Measurements from ENCODE around the gene MTMR3. TPM values are rescaled to one million over a fixed set of nuclear protein-coding genes. Genes with fewer than 3 reads are reported as not detected.
A peak's percentile ranks its signal among the peaks of the same experiment; 100 is the strongest.

Gene MTMR3
- total and polyA plus RNA-seq, 8 donors = 15.5 to 32.5 (median 20.2) TPM

DNA sequence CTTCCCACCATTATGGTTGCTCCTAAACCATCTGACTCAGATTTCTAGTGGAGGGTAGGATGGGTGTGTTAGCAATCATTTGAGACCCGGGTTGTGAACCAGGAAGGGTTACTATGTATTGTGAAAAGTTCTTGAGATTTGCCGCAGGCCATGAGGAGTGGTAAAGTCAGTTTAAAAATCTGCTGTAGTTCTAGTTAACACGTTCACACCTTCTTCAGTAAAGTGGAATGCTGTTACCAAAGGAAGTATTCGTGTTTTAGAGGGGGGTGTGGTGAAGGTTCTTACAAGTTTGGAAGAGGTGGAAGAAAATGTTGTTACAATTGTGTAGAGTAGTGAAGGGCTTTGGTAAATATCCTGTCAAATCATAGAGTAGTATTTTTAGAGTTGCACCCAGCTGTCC is 2.6 kb downstream of the MTMR3 start:
- no peak for FAIRE-seq
- Histone ChIP-seq H3K27ac (no peak overlapping the region), H3K4me1 (peaks cover 10 to 43% (median 26%) of the 10 kb centered on the region in 3 donors), H3K4me3 (no peak overlapping the region), H3K36me3 (no peaks in the 10 kb centered on the region), H3K9me3 (no peaks in the 10 kb centered on the region), H3K27me3 (no peaks in the 10 kb centered on the region)
- DNase-seq = no peak
- 67 to 71% methylated on average over 4 of the region's 4 CpGs for WGBS, 2 donors
- no peak for ATAC-seq
- TF ChIP-seq, protein P1, sequence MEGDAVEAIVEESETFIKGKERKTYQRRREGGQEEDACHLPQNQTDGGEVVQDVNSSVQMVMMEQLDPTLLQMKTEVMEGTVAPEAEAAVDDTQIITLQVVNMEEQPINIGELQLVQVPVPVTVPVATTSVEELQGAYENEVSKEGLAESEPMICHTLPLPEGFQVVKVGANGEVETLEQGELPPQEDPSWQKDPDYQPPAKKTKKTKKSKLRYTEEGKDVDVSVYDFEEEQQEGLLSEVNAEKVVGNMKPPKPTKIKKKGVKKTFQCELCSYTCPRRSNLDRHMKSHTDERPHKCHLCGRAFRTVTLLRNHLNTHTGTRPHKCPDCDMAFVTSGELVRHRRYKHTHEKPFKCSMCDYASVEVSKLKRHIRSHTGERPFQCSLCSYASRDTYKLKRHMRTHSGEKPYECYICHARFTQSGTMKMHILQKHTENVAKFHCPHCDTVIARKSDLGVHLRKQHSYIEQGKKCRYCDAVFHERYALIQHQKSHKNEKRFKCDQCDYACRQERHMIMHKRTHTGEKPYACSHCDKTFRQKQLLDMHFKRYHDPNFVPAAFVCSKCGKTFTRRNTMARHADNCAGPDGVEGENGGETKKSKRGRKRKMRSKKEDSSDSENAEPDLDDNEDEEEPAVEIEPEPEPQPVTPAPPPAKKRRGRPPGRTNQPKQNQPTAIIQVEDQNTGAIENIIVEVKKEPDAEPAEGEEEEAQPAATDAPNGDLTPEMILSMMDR (IDR thresholded peaks at IDR 0.05) = no peak
- intact Hi-C loops (cut with DNase I) = no loop called here

DNA sequence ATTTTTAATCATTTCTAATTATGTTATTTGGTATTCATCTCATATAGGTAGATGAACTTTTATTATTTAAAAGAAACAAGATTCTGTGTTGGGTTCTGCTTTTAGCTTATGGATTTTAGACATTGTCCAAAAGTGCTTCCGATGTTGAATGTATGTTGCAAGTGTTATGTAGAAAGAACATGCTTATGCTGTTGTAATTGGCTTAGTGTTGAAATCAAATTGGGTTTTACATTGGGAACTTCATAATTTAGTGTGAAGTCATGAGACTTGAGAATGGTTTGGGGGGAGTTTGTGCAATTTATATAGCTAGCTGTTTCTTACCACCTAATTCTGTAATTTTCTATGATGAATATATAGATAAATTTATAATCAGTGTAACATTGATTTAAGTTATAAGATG is 3.6 kb downstream of the MTMR3 start:
- ATAC-seq = no peak
- no peaks in the 10 kb centered on the region for H3K27me3 ChIP-seq
- no peak overlapping the region for H3K4me3 ChIP-seq
- TF ChIP-seq, protein P1 (IDR thresholded peaks at IDR 0.05) = no peak
- H3K4me1 ChIP-seq = peaks cover 10 to 43% (median 26%) of the 10 kb centered on the region in 3 donors
- WGBS, 2 donors = 92 to 95% methylated on average over 1 of the region's 1 CpG
- no peaks in the 10 kb centered on the region for H3K36me3 ChIP-seq
- DNase-seq = no peak
- H3K9me3 ChIP-seq = no peaks in the 10 kb centered on the region
- no peak overlapping the region for H3K27ac ChIP-seq
- FAIRE-seq = peak; percentile 5
- intact Hi-C loops (cut with DNase I) = no loop called here

DNA sequence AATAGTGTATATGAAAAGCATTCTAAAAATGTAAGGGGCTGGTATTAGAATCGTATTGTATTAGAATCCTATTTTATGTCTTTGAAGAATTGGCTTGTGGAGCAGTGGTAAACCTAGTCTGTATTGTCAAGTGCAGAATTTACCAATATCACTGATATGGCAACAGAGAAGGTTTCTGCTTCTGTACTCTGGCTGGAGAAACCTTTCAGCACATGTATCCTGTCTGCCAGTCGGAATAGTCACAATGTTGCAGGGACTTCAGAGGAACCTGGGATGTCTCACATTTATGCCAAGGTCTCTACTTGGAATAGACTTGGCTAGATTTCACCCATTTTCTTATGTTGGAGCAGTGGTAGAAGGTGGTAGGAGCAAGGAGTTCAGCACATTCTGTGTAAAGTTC is 4.4 kb downstream of the MTMR3 start:
- no peaks in the 10 kb centered on the region for H3K27me3 ChIP-seq
- WGBS, 2 donors = 33 to 42% methylated on average over 2 of the region's 2 CpGs
- FAIRE-seq = no peak
- TF ChIP-seq, protein P1 (IDR thresholded peaks at IDR 0.05) = no peak
- H3K9me3 ChIP-seq = no peaks in the 10 kb centered on the region
- H3K4me3 ChIP-seq = no peak overlapping the region
- ATAC-seq = no peak
- no peaks in the 10 kb centered on the region for H3K36me3 ChIP-seq
- peaks cover 10 to 43% (median 28%) of the 10 kb centered on the region in 3 donors for H3K4me1 ChIP-seq
- intact Hi-C loops (cut with DNase I) = no loop called here
- no peak overlapping the region for H3K27ac ChIP-seq
- DNase-seq = no peak

DNA sequence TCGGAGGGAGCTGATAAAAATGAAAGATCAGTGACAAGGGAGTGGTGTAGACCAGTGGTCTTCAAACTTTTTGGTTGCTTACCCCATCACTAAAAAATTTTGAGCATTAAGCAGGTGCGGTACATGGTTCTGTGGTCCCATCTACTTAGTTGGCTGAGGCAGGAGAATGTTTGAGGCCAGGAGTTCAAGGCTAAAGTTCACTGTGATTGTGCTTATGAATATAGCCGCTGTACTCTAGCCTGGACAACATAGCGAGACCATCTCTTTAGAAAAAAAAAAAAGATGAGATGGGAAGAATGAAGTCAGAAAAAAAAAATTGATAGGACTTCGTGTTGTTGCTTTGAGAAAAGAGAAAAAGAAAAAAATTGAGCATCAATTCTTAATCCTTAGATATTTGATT is 7.8 kb downstream of the MTMR3 start:
- TF ChIP-seq, protein P1 (IDR thresholded peaks at IDR 0.05) = no peak
- intact Hi-C loops (cut with DNase I) = no loop called here
- 88 to 91% methylated on average over 5 of the region's 5 CpGs for WGBS, 2 donors
- H3K4me3 ChIP-seq = no peak overlapping the region
- FAIRE-seq = no peak
- no peaks in the 10 kb centered on the region for H3K27me3 ChIP-seq
- no peaks in the 10 kb centered on the region for H3K36me3 ChIP-seq
- no peak overlapping the region for H3K27ac ChIP-seq
- H3K4me1 ChIP-seq = peaks cover 10 to 31% (median 23%) of the 10 kb centered on the region in 3 donors
- ATAC-seq = no peak
- DNase-seq = no peak
- no peaks in the 10 kb centered on the region for H3K9me3 ChIP-seq

DNA sequence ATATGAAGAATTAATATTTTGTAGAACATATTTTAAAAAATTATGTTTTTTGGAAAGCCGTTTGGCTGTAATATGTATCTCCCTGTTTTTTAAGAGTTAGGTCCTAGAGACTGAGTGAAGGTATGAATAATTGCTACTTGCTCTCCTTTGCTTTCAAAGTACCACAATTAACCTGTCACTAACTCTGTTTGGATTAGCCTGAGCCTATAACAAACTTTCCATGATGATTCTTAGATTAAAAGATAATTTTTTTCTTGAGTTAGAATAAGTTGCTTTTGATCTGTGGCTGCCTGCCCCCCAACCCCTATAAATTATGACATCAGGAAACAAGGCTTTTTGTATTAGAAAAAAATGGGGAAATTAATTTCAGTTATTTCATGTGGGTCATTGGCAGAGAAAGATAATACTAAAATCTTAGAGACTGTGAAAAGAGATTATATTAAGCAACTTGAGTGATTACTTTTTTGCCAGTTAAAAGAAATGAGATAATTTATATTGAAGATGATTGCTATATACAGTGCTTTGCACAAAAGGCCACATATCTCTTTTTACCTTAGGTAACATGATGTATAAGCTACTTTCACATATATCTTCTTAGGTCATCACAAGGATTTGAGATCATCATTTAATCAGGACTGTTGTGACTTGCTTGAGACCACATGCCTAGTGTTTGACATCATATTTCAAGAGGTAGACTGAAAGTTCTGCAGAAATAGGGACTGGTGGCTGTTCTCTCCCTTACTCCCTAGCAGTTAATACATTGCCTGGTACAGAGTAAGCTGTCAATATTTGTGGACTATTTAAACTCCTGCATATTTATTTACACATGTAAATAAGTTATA is 9.6 kb downstream of the MTMR3 start:
- 73 to 76% methylated on average over 1 of the region's 1 CpG for WGBS, 2 donors
- TF ChIP-seq, protein P1 (IDR thresholded peaks at IDR 0.05) = no peak
- H3K27me3 ChIP-seq = no peaks in the 10 kb centered on the region
- intact Hi-C loops (cut with DNase I) = no loop called here
- peaks cover 3 to 13% (median 6%) of the 10 kb centered on the region in 3 donors for H3K4me1 ChIP-seq
- DNase-seq (no peak), ATAC-seq (no peak), FAIRE-seq (no peak)
- no peak overlapping the region for H3K27ac ChIP-seq
- H3K9me3 ChIP-seq = no peaks in the 10 kb centered on the region
- no peak overlapping the region for H3K4me3 ChIP-seq
- no peaks in the 10 kb centered on the region for H3K36me3 ChIP-seq
